NCI-H446 (cell line): ENCODE measurements around the gene RECQL.
"Not testable (repeated sequence)": the region's sequence is repeated elsewhere in the genome, so short reads cannot be mapped to it uniquely, and the experiment has no call there.

Source experiments
- DNase-seq, 2 experiments: peaks; one replicate each; lab custom pipeline; 2025; lab: John Stamatoyannopoulos, UW

The RECQL gene

GRCh38 chr12:21502872-21503271, 1.4 kb upstream of the RECQL start:
- no peak for DNase-seq

- peak in 1 of 2 experiments; percentile 8 for DNase-seq
These were observed 695 bp upstream of the RECQL start for GRCh38 chr12:21502164-21502496.

GRCh38 chr12:21500786-21501257, 613 bp downstream of the RECQL start:
- DNase-seq: no peak

DNA sequence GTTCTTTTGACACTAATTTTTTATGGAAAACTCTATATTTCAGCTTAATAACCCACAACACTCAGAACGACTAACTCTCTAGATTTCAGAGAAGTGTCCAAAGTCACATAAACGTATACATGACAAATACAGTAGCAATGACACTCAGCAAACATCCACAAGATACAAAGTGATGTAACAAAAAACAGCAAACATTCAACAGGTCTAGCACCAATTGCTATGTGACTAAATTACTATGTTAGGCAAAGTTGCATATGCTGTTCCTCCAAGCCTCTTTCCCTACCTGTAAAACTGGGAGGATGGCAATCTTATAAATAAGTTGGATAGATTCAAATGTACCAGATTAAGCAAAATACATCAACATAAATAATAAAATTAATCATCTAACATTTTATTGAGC, 1.7 kb downstream of the RECQL start:
- DNase-seq: no peak

GRCh38 chr12:21485998-21486397, 15.4 kb downstream of the RECQL start:
- DNase-seq: no peak

DNA sequence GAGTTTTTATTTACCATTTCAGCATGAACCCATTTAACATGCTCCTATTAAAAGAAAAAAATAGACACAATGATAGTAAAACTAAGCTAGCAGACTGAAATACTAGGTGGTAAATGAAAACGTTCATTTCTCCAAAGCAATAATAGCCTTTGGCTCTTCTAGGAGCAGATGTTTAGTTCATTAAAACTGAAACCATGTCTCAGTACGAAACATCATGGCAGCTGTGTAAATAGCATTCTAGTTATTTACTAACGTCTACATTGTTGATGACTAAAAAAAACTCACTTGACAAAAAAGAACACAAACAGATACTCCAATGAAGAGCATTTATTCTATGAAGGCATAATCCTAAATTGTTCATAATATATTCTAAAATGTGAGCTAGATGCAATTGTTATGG, 17.9 kb downstream of the RECQL start:
- DNase-seq: no peak

DNA sequence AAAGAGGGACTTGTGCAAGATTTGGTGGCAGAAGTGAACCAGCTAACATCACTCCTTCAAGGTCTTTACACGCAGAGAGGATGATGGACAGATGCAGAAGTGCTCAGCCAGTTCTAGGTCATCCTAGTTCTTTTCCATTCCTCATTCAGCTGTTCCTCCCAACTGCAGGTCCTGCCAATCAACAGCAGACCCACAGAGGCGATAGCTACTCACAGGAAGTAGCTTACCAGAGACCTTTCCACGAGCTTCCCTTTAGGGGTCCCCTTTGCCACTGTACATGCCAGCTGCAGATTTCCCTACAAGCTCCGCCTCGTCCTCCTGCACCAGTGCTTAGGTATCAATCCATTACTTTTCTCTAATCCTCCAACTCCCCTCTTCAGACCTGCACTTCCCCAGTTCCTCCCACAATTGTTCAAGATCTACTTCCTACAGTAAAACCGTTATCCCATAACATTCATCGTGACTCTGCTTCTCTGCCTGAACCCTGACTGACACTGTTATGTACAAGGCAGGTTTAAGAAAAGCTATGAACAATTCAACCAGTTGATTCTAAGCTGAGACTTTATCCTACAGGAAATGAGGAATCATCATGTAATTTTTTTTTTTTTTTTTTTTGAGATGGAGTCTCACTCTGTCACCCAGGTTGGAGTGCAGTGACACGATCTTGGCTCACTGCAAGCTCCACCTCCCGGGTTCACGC, 22.5 kb downstream of the RECQL start:
- DNase-seq: no peak

DNA sequence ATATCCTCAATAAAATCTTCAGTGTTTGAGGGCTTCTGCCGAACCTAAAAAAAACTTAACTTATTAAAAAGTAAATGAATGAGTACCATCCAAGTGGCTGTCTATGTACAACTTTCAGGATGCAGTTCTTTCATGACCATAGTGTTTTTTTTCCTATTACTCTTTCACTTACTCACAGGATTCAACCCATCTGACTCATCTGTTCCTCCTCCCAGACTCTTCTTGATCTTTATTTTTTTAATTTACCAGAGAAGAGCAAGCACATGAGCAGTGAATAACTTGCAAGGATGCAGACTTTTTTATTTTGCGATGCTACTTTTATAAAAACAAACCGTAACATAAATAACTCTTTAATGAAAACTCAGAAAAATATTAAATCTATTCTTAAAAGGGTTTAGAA, 24.5 kb downstream of the RECQL start:
- no peak for DNase-seq

GRCh38 chr12:21475552-21475951, 25.9 kb downstream of the RECQL start:
- DNase-seq: no peak

DNA sequence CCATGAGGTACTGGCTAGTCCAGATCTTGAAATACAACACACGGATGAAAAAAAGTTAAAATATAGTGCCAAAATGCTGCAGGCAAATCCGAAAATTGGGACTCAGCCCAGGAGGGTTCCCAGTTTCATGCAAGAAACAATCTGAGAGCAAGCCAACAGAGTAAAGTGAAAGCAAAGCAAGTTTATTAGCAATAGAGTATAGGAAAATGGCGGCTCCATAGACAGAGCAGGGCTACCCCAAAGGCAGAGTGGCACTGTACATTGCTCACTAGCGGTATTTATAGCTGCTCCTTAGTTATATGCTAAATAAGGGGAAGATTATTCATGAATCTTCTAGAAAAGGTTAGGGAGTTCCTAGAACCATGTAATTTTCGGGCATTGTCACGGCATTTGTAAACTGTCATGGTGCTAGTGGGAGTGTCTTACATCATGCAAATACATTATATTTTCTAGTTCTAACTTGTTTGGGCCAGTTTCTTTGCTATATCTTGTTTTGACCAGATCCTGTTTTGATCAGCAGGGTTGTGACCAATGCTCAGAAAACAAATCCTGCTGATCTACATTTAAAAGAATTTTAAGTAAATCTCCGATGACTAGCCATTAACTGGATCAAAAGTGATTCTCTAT, 29.1 kb downstream of the RECQL start:
- no peak for DNase-seq

- DNase-seq: no peak
These were observed 30.1 kb downstream of the RECQL start for GRCh38 chr12:21471294-21471693.

DNA sequence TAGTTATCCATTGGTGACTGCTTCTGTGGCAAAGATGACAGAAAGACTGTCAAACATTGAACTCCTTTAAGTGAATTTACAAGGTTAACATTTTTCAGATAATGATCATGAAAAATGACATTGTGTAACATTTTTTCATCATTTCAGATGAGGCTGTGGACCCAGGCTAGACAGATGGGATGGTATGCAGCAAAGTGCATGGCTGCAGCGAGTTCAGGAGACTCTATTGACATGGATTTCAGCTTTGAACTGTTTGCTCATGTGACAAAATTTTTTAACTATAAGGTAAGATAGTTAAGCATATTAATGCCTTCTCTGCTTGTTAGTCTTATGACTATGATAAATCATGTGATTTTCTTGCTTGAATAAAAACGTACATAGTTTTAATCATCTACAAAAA, 34.1 kb downstream of the RECQL start:
- not testable (repeated sequence) for DNase-seq

GRCh38 chr12:21459474-21459873, 42.0 kb downstream of the RECQL start:
- DNase-seq: no peak

GRCh38 chr12:21456291-21456780, 45.1 kb downstream of the RECQL start:
- DNase-seq: no peak

- DNase-seq: no peak
These were observed 48.1 kb downstream of the RECQL start for GRCh38 chr12:21453312-21453852.

GRCh38 chr12:21451529-21451928, 49.9 kb downstream of the RECQL start:
- DNase-seq: no peak

DNA sequence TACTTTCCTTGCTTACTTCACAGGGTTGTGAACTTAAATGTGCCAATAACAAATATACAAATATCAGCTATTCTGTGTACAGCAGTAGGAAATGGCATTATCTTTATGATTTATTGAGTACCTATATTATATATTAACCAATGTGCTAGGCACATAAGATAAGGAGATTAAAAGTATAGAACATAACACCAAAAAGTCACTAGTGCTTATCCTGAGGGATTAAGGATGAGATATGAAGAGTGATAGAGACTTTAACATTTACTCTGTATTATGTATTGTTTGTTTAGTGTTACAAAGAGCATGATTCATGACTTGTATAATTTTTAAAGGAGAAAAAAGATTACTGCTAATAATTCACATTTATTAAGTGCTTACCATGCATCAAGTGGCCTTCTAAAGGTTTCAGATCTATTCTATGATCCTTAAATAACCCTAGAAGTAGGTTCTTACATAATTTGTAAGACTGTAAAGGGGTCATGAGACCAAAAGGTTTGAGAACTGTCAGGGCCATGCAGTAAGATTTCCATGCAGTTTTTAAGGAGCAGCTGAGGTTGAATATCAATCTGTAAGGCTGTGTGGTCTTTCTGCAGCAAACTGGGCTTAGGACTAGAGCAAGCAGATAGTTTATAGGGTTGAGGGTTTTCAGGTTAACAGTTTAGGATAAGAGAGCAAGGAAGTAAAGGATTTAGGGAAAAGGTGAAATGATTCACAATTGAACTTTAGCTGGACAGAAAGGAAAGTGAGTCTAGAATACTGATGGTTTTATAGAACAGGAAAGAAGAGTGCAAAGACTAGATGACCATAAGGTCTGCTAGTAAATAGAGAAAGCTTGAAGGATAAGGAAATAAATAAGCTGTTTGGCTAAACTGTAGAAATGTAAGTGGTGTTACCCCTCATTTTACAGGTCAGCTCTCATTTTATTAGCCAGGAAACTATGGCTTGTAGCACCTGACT, 57.0 kb downstream of the RECQL start:
- no peak for DNase-seq

- no peak for DNase-seq
These were observed 62.1 kb downstream of the RECQL start for GRCh38 chr12:21439347-21439746.

- no peak for DNase-seq
These were observed 62.8 kb downstream of the RECQL start for GRCh38 chr12:21438643-21439042.

GRCh38 chr12:21434699-21435098, 66.7 kb downstream of the RECQL start:
- DNase-seq: no peak

DNA sequence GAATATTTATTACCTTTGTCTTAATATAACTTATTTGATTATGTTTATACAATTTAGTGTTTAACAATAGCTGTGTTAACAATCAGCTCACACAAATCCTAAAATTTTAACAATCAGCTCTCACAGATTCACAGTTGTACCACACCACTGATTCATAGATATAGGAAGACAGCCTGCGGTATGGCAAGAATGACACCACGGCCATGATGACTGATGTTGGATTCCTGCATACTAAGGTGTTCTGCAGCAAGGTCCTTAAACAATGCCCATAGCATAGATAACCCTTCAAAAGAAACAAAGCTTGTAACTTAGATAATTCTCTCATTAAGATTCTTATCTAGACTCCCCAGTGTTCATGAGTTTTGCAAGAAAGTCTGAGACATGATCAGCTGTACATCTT, 67.9 kb downstream of the RECQL start:
- DNase-seq: no peak

DNA sequence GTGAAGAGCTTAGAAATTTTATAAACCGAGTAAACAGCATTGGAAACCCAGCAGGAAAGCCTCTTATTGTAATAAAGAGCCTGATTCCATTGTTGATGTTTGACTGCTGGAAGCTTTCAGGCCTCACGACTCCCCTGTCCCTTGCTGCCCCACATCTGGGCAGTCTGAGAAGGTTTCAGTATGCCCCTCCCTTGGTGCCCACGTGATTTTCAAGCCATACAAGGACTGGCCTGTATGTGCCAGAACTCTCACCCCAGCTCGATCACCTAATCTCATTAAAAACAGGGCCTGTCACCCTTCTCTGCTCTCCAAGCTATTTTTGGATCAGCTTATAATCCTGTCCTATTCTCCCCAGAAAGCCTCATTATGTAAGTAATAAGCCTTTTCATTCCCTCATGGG, 71.4 kb downstream of the RECQL start:
- no peak for DNase-seq
